GM18867 (cell line): ENCODE measurements around the gene SCFD2.
"Not testable (repeated sequence)": the region's sequence is repeated elsewhere in the genome, so short reads cannot be mapped to it uniquely, and the experiment has no call there.

Experiments
- ATAC-seq: cut with Tn5 transposase; IDR thresholded peaks from one replicate; pipeline ENCODE4 v1.9.1; 2021; ENCODE audit warnings: mild to moderate bottlenecking, moderate library complexity; ENCODE audit not compliant: unreplicated experiment

Gene SCFD2

DNA sequence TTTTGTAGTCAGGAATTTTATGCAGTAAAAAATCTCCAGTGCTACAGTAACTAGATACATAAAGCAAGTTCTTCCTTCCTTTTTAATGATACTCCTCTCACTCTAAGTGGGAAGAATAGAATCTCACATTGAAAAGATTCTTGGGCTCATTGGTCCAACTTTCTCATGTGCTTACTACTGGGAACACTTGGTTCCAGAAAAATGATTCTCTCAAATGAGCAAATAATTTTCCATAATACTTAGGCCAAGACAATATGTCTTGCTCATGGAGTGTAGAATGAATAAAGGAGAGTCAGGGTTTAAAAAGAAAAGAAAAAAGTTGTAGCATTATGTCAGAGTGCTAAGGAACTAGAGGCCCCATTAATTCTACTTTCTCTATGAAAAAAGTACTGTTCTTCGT lies 306.0 kb downstream of the SCFD2 start:
- ATAC-seq, result peak; percentile 33

DNA sequence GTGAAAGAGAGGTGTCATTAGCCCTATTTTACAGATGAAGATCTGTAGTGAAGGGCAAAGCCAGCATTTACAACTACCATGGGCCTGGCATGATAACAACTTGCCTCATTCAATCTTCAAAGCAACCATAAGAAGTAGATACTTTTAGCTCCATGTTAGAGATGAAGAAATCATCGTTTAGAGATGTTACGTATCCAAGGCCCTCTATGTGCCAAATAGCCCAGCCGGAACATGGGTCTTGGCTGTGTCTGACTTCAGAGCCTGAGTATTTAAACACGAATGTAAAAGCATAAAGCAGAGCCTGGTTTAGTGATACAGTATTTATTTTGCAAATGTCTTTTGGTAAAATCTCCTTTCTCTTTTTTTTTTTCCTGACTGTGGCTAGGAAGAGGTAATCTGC lies 306.6 kb downstream of the SCFD2 start:
- ATAC-seq, result no peak

DNA sequence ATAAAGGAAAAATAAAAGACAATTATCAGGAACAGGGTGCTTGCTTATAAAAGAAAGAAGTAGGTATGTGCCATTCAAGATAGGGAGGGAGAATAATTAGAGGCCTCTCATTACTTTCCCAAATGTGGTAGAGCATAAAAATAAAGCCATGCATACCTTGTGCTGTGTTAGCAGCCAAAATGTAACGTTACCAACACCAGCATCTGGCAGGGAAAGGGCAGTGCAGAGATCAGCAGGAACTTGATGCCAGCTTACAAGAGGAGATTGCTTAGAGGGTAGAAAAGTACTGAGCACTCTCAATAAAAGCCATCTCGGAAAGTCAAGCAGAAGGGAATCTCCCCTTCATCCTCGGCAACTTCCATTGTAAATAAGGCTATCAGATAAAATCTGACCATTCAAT lies 308.2 kb downstream of the SCFD2 start:
- no peak for ATAC-seq

DNA sequence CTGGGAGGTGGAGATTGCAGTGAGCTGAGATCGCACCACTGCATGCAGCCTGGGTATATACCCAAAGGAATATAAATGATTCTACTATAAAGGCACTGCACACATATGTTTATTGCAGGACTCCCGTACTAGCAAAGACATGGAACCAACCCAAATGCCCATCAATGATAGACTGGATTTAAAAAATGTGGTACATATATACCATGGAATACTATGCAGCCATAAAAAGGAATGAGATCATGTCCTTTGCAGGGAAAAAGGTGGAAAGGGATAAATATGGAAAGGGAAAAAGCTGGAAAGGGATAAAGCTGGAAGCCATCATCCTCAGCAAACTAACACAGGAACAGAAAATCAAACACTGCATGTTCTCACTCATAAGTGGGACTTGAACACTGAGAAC lies 308.8 kb downstream of the SCFD2 start:
- ATAC-seq, result not testable (repeated sequence)

DNA sequence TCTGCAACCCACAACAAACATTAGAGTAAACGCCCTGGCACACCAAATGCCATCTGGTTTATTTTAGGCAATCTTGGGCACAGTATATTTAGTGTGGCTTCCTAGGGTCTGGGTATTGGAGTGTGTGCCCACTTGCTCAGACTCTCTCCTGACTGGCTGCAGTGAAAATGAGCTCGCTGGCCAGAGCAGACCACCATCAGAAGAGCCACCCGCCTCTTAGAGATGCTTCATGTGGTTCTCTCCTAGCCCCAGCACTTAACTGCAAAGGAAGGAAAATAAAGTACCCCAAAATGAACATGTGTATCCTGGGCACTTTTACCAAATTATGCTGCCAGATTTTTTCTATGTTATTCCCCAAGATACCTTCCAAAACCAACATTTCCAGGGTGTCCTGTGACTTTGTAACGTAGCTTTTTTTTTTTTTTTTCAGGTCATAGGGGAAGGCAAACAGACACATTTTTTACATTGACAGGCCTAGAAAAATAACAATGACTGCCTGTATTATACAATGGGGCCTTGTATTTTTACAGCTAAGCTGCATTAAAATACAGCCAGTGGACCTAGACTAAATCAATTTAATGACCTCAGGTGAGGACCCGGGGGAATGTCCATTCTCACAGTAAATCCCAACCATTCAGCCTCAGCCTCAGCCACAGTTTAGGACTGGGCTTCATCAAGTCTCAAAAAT lies 310.0 kb downstream of the SCFD2 start:
- no peak for ATAC-seq

DNA sequence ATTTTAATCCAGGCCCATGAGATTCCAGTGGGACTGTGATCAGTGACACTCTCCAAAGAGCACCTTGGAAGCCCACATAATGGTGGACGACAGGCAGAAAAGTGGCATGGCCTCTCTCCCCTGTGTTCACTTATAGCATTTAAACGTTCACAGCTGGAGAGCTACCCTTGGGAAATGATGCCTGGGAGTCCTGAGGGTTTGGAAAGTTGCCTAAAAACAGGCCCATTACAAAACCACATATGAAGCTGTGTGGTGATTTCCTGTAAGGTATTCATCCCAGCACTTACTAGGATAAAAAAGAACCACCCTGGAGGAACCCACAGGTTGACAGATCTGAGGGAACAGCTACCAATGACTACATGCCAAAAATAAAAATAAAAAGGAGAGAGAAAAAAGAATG lies 310.6 kb downstream of the SCFD2 start:
- no peak for ATAC-seq

DNA sequence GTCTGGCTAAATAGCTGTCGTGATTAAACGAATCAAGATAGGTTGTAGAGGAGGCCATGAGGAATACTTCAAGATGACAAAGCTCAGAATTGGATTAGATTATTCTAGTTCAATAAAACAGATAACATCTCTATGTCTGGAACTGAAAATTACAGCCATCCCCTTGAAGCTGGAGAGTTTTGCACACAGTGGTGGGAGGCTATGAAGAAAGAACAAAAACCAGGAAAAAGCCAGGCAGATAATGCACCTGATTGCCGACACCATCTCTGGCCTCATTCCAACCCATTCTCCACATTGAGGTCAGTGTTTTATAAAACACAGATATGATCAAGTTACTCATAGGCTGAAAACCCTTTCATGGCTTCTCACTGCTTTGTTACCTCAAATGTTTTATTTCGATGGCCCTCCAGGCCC lies 315.5 kb downstream of the SCFD2 start:
- ATAC-seq, result no peak

DNA sequence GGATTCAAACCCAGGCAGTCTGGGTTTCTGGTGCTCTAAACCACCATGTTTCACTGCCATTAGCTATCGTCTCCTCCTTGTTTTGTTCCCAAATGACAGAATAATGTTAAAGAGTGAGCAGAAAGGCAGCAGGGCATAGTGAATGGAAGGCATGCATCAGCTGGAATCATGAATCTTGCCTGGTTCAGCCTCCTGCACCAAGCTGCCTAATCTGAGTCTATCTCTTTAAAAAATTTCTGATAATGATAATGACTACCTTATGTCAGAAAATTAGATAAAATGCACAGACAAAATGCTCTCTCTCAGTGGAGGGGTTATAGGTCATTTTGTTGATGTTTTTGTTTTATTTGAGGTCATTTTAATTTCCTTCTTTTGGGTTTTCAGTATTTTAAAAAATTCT lies 316.3 kb downstream of the SCFD2 start:
- ATAC-seq, result no peak

DNA sequence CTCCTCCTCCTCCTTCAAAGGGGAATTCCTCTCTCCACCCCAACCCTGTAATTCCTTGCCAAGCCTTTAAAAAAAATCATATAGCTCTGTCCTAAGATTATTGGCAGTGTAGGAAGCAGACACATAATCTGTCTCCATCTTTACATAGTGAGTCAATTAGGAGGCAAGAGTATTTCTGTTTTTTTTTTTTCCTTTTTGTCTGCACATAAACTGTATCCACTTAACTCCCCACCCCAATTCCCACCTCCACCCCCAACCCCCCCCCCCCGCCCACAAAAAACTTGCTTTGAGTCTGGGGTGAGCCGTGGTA lies 321.3 kb downstream of the SCFD2 start:
- ATAC-seq, result no peak

DNA sequence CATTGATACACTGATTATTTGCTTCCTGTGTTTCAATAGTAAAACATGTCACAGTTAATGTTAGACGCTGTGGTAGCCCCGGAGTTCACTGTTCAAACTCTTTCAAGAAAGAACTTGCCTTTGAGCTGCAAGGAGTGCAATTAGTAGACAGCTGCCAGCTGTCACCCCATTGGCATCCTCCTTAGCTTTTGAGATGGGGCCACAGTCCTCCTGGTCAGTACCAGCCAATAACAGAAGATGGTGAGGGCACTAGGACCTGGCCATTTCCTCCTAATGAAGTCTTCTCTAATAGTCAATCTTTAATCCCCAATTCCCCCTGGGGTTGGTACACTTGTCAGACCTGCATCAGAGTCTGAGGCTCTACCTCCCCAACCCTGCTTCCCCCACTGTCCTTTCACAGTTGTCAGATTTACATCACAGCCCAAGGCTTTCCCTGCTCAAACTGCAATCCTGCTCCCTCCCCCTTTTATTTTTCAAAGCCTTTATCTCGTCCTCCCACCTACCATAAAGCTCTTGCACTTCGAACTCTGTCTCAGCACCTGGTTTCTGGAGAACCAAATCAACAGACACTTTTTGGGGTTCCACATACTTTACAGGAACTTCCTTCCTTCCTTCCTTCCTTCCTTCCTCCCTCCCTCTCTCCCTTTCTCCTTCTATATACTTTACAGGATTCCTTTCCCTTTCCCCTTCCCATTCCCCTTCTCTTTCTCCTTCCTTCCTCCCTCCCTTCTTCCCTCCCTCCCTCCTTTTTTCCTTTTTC lies 321.8 kb downstream of the SCFD2 start:
- no peak for ATAC-seq

DNA sequence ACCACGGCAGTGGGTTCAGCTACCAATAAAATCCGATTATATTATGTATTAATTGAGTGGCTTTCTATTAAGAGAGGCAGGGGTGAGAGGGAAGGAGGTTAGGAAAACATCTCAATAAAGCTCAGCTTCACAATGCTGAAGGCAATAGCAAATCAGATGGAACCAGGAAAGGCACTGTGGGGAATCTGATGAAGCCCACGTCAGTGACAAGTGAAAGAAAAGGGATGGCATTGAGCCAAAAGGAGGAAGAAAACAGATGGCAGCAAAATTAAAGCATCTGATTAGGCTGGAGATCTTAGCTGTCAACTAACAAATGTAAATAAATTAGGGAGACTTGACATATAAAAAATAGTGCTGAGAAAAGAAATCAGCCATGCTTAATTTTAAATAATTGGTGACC lies 322.8 kb downstream of the SCFD2 start:
- no peak for ATAC-seq

DNA sequence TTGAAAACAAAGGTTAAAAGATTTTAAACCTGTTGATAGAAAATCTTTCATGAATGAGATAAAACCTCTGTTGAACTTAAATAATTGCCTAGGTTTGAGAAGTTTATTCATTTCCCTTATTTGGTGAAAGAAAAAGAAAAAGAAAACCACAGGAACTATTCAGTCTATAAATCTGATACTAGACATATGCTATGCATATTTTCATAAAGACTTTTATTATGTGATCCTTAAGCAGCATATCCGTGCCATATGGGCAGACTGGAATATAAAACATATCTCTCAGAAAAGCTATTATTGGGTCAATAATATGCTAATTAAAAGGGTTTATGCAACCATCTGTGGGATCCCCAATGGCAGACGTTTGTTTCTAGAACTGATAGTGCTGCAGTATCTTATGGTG lies 325.0 kb downstream of the SCFD2 start:
- no peak for ATAC-seq

DNA sequence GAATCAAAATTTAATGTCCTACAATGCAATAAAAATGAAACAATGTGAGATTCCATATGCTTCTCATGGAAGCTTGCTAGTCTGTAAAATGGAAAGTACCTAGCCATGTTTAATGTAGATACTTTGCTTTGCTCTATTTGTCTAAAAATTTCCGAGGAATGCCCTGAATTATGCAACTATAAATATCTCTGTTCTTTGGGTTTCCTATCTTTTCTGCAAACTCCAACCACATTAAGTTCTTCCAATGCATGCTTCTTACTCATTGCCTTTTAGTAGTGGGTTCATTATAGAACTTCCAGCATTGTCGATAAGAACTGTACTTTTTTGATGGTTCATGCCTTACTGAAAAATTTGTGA lies 325.4 kb downstream of the SCFD2 start:
- no peak for ATAC-seq

DNA sequence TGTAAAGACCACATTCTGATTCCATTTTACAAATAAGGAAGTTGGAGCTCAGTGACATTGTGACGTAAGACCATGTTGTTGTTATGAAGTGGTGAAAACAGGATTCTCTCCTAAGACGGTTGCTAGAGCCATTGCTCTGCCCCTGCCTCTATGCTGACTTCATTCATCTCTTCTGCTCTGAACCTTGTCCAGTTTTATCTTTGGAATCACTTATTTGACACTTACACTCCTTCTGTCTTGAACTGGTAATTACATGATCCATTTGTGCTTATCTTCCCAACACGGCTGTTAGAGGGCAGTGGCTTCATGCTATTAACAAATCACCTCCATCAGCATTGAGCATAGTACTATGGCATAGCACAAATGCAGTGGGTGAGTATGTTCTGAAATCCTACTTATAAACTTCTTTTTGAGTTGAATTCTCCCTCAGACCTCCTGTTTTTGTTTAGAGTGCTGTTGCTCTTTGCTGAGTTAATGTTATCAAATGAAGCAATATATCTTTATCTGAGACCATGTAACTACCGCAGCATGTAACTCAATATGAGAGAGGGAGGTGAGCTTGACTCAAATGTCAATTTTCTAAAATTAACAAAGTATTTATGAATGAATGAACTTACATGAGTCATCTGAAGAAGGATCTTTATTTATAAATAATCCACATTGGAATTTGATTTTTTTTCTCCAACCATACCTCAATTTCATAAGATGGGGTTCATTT lies 326.0 kb downstream of the SCFD2 start:
- no peak for ATAC-seq

DNA sequence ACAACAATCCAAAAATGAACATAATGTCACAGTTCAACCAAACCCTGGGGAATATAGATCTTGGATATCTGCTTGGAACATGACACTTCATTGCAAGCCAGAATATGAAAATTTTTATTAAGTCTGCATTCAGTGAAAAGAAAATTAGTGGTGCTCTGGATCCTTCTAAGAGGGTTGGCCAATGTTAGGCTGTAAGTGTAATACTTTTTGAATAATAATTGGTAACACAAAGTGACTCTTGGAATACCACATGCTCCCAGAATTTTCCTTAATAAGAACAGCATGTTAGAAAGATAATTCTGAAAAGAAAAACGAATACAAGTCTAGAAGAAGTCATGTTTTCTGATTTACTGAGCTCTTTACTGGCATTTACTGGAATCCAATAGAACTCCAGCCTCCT lies 328.0 kb downstream of the SCFD2 start:
- no peak for ATAC-seq

DNA sequence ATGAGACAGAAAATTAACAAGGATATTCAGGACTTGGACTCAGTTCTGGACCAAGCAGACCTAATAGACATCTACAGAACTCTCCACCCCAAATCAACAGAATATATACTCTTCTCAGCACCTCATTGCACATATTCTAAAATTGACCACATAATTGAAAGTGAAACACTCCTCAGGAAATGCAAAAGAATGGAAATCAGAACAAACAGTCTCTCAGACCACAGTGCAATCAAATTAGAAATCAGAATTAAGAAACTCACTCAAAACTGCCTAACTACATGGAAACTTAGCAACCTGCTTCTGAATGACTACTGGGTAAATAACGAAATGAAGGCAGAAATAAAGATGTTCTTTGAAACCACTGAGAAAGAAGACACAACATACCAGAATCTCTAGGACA lies 333.0 kb downstream of the SCFD2 start:
- ATAC-seq, result not testable (repeated sequence)

DNA sequence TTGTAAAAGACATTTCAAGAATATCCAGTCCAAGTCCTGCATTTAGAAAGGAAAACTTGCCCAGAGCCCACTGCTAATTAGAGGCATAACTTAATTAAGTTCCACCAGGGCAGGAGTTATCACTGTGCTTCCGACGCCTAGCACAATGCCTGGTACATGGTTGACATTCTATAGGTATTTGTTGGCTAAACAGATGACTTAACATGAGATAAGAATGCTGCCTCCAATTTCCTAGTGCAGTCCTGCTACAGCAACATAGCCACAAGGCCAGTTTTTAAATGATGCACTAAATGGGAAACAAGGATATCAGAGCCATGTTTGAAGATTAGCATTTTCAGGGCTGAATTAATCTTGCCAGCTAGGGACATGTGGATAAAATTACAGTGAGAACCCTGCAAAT lies 339.6 kb downstream of the SCFD2 start:
- no peak for ATAC-seq

DNA sequence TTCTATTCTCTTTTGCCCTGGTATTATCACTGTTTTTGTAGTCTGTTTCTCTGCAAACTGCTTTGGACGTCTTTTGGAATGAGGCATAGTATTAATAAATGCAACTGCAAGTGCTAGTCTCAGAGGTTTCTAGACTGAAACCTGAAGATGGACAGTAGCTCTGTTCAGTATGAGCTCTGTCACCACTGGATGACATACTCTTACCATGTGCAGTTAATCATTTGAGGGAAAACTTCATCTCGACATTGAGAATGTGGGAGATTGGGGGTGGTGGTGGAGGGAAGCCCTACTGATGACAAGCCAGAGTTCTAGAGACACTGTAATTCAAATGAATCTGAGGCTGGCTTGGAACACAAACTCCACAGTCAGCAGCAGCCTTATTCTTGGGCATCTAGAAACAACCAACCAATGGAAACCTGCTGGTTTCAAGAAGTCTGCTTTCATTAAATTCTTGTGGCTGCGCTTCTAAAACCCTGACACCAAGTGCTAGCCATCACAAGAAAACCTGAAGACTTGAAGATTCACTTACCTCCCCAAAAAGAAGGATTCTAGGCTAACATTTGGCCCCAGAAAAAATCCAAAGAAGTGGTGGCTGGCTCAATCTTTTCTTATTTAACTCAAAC lies 342.1 kb downstream of the SCFD2 start:
- ATAC-seq, result peak; percentile 82

DNA sequence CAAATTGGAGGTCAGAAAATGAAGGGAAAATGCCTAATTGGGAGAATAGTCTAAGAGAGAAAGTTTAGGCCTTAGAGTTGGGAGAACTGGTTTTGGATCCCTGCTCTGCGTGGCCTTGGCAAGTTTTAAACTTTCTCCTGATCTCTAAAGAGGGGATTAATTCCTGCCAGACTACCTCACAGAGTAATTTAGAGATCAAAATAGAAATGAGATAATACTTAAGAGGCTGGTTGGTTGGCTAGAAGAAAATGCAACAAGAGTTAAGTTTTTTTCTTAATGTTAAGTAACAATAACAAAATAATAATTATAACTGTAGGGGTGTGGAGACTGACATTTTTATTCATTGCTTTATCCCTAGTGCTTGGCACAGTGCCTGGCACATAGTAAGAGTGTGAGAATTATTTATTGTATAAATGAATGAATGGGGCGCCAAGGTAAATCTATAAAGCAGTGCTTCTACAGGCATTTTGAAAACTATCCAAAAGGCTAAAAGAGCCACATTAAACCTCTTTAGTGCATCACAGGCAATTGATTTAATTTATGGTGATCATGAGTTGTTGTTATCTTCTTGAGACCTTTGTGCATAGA lies 343.3 kb downstream of the SCFD2 start:
- no peak for ATAC-seq

DNA sequence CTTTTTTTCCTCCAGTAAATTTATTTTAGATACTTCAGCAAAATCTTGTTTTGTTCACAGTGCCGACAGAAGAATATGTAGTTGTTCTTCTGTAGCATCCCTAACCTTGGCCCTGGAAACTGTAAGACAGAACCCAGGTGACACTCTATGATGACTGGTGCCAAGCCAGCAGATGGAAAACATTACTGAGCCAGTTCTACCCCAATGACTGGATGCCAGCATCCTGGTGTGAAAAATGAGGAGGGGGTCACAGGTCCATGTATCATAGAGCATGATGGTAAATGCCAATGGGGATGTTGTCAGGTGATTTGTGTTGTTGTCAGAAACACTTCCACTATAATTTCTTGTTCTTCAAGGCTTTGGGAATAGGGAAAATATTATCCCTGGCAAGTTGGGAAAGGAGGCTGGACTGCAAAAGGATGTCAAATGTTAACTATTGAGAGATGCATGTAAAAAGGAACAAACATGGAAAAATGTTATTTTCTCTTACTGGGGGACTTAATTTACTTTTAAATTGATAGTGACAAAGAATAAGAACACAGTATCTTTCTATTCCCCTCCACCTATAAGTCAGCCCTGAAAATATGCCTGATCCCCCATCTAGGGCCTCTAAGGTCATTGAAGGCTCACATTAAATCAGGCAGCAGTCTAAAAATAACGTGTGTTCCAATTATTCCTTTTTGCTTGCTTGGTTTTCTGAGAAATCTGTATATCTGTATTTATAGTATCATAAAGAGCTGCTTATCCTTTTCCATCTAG lies 343.9 kb downstream of the SCFD2 start:
- ATAC-seq, result no peak
